HG02938 (cell line): ENCODE data around the gene SUCLG1.
A peak's percentile ranks its signal among the peaks of the same experiment; 100 is the strongest.
"Not testable (repeated sequence)": the region's sequence is repeated elsewhere in the genome, so short reads cannot be mapped to it uniquely, and the experiment has no call there.

Source experiments
- ATAC-seq: cut with Tn5 transposase; IDR thresholded peaks from one replicate; pipeline ENCODE4 v1.9.1; 2021; ENCODE audit warnings: mild to moderate bottlenecking, moderate library complexity; ENCODE audit not compliant: unreplicated experiment

Gene SUCLG1

DNA sequence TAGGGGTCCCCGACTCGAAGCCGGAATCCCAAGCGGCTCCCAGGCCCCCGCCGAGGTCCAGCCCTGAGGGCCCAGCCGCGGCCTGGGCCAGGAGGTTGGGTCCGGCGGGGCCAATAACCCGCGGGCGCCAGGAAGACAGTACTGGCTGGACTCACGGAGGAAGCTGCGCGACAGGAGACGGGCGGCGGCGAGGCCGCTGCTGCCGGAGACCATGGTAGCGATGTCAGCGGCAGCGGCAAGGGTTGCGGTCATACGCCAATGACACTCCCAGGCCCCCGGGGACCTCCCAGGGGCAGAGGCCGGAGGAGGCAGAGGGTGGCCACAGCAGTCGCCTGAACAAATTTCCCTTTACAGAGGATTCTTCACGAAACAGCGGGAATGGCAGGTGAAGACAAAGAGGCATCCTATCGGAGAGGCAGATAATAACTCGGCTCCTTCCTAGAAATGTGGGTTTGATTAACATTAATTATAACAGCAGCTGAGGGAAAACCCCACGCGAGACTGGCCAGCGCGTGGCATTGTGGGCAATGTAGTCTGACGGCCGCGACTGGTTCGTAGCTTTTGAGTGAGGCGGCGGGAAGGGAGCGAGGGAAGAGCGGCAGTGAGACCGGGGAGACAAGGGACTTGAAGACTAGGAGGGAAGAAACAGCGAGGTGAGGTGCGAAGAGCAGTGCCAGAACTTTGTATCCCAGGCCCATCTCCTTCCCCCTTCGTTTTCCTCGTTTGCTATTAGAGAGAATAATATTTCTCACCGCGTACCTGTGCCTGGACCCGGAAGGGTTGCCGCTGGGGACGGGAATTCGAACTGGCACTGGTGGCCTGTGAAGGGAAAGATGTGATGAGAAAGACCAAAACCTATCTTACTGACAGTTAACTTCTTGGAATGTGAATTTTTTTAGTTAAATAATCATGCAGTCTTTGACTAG is at the start of gene SUCLG1:
Gene SUCLG1 (minus strand): TSS at position 263 of the 926 bp plus-strand sequence. CDS start 11 bp downstream, at position 252.
- peak; percentile 94 for ATAC-seq

DNA sequence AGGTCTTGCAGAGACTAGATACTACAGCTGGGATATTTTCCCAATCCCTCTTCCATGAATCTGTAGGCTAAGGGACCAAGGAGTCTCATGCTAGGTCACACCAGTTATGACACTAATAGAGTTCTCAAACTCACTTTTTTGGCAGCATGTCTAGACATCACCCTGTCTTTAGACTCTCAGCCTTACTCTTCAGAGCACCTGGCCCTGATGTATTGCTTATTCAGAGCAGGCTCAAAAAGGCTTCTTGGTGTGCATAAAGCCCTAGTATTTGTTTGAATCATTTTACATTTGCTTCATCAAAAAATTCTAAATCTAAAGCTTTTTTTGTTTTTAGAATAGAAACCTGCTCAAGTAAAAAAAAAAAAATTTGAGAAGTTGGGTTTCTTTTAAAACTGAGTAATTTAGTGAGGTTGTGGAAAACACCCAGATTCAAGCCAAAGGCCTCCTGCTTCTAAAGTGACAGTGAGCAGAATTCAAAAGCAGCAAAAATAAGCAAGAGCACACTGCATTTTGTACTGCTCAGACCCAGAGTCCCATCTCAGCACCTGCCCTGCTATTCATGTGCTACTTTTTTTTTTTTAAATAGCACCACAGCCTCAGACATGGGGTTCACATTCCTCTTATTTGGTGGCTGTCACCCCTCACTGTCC is 39.2 kb upstream of the SUCLG1 start:
- no peak for ATAC-seq

DNA sequence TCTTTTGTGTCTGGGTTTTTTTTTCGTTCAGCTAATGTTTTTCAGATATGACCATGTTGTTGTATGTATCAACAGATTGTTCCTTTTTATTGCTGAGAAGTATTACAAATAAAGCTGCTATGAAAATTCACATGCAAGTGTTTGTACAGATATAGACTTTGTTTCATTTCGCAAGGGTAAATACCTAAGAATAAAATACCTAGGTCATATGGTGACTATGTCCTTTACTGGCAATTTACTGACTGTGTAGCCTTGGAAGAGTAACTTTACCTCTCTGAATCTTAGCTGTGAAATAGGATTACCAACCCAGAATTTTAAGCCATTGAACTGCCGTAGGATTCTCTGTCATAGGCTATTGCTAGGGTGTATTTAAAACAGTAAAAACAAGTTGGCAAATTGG is 38.2 kb upstream of the SUCLG1 start:
- ATAC-seq, result no peak

DNA sequence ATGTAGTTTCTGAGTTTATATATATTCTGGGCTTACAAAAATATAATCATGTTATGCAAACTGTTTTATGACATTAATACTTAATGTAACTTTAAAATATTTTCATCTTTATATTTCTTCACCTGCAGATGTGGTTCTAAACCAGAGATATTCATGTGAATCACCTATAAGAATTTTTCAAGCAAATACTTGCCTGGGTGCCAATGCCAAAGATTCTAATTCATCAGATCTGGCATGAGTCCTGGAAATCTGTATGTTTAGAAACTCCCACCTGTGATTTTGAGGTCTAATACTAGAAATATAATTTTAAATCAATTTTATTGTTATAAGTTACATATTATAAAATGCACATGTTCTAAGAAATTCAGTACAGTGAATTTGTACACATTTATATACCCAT is 37.3 kb upstream of the SUCLG1 start:
- ATAC-seq, result no peak

DNA sequence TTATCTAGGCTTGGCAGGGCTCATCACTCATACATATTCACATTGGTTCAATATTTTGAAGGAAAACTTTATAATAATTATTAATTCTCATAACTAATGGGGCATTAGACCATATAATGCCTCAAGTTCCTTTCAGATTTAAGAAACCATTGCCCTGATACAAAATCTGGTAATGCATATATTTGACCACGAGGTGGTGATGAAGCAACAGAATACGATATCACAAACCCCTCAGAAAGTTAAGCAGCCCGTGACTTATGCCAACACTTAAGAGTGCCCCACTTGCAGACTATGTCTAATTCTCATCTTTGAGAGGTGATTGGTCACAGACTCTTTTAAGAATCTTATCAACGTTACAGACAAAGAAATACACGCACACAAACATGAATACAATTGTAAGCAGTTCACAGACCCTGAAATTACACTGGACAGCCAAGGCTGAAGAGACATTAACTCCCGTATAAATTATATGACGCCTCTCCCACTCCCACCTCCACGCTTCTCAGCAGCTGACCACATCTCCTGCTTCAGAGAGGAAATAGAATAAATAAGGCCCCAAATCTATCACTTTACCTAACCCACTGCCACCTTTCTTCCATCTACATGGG is 36.6 kb upstream of the SUCLG1 start:
- ATAC-seq, result peak; percentile 74

DNA sequence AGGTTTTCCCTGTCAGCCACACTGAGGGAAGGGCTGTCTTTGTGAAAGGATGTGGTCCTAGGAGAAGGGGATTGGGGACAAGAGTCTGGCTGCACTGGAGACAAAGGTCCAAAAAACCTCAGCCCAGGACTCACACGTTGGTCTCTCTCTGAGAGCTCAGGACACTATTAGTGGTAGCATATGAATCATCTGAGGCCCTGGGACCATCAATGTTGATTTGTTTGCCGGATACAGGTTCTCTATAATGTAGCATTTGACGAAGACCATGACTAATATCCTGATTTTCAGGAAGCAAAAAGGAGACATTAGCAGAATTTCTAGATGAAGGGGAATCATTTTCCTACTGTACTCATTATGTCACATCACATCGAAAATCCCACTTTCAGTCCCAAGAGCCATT is 35.0 kb upstream of the SUCLG1 start:
- no peak for ATAC-seq

DNA sequence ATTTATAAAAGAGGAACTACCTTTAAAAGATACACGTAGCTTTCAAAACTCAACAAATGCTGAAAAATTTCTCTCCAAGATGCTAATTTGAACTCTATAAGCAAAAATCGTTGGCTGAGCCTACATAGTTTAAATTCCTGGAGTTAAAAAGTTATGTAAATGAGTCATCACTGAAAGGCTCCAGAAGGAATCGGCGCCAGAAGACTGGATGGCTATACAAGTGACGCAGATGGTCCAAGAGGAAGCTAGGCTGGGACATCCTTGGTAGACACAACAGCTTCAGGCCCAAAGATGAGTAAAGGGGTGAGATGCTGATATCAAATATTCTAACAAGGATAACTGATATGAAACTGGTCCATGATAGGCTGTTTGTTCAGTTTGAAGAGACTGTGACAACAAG is 34.4 kb upstream of the SUCLG1 start:
- ATAC-seq, result no peak

DNA sequence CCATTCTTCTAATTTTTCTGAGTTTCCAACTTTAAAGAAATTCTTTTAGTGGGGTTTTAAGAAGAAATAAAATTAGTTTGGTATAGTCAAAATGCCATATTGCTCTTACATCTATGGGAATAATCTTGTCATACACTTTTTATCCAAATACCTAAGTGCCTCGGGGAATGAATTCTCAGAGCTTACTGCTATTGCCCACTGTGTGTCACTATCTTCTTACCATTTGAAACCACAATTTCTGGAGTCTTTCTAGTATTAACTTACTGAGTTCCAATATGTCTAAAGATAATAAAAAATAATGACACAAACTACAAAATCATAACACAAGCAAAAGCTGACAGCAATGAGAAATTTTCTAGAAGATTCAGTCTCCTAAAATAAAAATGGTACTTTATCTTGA is 33.5 kb upstream of the SUCLG1 start:
- no peak for ATAC-seq

DNA sequence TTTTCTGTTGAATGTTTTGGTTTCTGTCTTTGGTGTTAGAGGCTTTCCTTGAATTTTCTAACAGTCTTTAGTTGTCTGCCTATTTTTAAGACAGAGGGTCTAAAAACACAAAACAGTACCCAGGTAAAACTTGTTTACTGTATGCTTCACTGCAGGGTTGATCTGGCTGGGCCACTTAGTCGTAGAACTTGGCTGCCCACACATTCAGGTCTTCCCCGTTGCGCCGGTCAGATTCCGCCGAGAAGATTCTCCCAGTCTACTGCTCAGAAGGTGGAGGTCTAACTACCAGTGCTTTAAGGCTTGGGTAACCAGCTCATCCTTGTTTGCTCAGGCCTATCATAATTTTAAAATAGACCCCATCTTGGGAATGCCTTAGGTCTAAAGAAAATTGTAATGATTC is 32.7 kb upstream of the SUCLG1 start:
- no peak for ATAC-seq

DNA sequence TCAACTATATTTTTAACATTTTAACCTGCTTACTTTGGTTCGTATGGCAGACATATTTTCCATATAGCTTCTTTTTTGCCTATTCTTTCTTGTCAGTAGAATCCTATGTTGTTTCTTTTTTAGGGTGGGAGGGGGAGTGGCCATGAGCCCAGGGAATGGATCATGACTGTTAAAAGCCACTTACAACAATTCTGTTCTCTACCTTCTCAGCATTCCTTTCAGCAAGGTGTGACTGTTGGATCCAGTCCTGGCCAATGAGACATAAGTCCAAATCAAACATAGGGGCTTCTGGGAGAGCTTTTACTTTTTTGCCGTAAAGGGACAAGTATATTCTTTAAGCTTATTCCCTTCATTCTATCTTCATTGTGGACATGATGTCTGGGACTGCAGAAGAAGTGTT is 32.2 kb upstream of the SUCLG1 start:
- no peak for ATAC-seq

DNA sequence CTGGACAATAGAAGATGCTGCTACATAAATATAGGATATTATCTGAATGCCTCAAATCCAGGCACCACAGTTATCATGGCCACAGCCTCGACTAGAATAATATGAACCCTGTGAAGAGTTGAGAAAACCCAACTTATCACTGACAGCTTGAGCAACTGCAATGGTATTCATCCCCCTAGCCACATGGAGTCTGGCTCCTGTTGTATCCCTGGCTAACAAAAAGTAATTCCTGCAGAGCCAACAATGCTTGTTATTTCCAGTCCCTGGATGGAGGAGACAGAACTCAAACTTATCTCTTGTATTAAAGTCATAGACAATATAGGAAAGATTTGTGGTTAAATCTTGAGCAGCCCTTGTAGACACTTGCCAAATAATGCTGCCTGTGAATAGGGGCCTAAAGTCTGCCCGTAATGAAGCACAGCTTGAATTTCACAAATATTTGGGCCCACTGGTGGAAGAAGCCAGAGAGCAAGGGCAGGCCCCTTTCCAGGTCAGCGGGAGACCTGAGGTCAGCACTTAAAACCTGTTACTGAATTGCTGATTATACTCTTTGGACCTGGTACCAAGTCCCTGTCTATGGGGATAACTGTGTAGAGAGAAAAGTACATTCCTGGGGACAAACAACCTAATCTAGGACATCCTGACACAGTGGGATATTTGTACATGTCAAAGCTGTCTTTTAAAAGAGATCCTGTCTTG is 28.4 kb upstream of the SUCLG1 start:
- no peak for ATAC-seq

DNA sequence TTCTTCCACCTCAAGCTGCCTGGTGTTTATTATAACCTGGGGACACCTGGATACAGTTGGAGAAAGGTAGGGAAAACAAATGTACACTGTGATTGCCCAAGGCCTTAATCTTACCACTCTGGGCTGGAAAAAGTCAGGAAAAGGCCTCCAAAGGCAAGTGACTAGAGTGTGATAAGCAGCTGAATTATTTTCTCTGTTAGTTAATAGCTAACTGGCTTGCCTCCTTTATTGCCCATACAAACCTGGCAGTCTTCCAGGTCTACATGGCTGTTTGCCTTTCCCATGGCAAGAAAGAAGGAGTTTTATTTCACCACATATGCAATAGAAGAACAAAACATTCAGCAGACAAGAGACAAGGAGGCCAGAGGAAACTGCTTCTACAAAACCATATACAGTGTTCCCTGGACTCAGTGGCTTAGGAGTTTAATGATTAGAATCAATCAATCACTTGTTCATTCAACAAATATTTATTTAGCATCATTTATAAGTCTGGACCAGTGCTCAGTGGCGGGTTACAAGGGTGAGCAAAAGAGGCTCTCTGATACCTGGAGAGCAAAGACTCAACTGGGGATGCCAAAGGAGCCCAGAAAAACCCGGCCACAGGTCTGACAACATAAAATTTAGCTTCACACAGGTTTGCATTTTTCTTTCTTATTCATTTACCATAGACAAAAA is 27.5 kb upstream of the SUCLG1 start:
- ATAC-seq, result no peak

DNA sequence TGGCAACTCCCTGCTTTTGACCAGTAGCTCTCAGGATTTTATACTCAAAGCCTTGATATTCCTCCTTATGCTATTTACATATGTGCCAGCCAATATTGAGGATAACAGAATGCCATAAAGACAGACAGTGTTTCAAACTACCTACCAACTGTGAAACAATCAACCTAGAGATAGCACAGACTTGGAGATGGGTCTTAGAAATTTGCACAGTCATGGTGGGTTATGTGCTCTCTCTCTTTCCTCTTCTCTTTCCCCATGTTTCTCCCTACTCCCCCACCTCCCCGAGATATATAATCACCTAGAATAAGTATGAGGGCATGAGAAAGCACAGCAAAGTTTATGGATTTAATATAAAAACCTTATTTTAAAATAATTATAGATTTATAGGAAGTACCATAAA is 24.2 kb upstream of the SUCLG1 start:
- ATAC-seq, result no peak

DNA sequence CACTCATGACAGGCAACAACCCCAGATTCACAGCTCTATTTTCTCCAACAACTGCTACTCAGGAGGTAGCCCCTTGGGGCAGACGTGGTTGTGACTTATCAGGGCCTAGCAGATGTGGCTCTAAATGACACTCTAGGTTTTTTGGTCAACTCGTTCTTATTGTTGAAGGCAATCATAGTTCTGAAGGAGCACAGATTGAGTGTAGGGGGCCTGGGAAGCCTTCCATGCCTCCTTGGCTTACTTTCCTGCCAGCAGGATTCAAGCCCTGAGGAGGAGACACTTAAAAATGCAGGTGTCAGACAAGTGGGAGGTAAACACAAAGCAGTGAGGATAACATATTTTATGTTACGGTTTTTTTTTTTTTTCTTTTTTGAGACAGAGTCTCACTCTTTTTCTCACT is 23.5 kb upstream of the SUCLG1 start:
- ATAC-seq, result no peak

DNA sequence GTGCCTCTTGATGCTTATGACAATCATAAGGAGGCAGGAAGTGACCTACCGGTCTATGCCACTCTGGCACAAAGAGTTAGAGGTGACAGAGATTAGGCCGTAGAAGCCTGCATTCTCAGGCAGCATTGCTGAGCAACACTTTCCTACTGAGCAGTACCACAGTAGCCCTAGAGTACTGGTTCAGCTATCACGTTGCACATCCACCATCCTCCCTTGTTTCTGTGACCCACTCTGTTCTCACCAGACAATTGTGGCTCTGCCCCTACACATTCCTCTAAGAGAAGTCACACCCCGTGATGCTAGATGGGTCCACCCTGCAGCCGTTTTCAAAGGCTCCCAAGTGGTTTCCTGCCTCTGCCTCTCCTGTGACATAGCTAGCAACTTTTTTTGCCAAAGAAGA is 22.6 kb upstream of the SUCLG1 start:
- no peak for ATAC-seq

DNA sequence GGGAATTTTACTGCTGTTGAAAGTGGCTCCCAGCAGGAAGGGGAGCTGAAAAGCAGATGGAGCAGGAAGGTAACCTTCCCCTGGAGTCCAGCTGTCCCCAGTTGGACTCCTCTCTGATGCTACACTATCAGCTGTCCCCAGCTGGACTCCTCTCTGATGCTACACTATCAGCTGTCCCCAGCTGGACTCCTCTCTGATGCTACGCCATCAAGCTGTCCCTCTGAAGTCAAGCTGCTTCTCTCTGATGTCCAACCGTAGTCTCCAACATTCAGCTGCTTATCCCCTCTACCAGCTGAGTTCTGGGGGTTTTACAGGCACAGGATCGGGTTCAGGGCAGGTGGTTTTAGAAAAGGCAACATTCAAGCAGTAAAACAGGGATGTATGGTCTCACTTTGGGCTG is 19.8 kb upstream of the SUCLG1 start:
- ATAC-seq, result no peak

DNA sequence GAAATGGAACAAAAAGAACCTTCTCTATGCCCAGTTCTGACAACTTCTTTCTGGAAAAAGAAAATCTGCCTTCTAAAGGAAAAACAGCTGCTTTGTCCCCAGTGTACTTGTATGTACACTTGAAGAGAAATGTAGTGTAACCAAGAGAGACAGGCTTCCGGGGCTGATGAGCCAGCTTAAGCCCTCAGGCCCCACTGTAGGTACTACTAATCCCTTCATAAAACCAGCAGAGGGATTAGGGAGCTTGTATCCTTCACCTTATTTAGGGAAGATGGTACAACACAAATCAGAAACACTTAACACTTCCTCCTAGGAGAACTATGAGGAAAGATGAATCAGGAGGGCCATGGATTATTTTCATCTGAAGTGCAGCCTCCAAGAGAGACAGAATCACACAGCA is 18.8 kb upstream of the SUCLG1 start:
- no peak for ATAC-seq

DNA sequence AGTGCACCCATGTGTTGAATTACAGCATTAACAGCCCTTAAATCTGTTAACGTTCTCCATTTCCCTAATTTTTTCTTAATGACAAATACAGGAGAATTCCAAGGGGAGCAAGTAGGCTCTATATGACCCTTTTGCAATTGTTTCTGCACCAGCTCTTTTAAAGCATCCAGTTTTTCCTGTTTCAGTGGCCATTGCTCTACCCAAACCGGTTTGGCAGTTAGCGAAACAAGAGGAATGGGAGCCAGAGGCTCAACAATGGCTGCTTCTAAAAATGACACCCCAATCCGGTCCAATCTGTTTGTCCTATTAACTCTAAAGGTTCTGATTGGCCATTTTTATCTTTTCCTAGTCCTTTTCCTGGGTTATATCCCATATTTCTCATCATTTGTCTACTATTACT is 15.1 kb upstream of the SUCLG1 start:
- ATAC-seq, result no peak

DNA sequence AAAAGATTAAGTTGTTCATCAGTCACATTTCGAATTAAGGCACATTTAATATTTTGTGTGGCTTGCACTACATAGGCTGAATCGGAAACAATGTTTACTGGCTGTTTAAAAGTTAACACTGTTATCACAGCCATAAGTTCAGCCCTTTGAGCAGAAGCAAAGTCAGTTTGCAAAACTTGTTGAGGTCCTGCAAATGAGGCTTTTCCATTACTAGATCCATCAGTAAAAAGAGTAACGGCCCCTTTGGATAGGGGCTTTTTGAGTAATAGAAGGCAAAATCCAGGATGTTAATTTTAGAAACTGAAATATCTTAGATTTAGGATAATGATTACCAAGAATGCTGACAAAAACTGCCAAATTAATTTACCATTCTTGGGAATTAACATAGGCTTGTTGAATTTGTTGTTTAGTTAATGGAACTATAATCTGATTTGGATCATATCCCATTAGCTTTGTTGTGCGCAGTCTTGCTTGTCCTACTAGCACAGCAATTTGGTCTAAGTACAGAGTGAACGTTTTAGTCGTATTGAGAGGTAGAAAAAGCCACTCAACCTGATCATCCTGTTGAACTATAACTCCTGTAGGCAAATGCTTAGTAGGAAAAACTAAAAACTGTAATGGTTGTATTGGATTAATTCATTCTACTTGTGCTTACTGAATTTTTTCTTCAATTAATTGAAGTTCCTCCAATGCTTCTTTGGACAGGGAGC is 13.9 kb upstream of the SUCLG1 start:
- ATAC-seq, result no peak

DNA sequence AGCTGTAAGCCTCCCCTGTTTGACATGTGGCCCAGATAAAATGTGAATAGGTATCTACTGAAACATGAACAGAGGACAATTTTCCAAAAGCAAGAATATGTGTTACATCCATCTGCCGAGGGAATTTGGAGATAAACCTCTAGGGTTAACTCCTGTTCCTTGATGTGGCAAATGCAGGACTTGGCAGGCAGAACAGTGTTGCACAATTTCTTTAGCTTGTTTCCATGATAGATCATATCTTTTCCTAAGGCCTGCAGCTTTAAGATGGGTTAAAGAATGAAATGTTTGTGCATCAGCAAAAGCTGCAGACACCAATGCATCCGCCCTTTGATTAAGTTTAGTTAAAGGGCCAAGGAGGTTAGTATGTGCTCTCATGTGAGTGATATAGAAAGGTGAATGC is 13.3 kb upstream of the SUCLG1 start:
- ATAC-seq, result not testable (repeated sequence)
